Common myeloid progenitor, CD34-positive (primary cell): ENCODE results near the gene RNF212.

Source experiments
- CTCF ChIA-PET: fragments of 350-600 bp; sonication (Branson Sonifier 250); formaldehyde crosslinking; loops from one replicate; lab custom pipeline; 2021; ENCODE audit warnings: antibody characterized with exemption; lab: Charles Lee
- POLR2A ChIA-PET: fragments of 350-600 bp; sonication (Branson Sonifier 250); formaldehyde crosslinking; loops from one replicate; lab custom pipeline; 2021; ENCODE audit warnings: antibody characterized with exemption; lab: Charles Lee
- DNase-seq, 3 donors: peaks; one replicate each; pipeline versions ENCODE4 v3.0.0 to v3.0.0-alpha.2; 2013
- H3K27ac ChIP-seq, 2 experiments: 1 replicate in 1 of 2; 2 replicates in 1 of 2; pipeline ENCODE4 v1.7.0; 2013; ENCODE audit warnings: inconsistent platforms in 2 of 2, low read length in 2 of 2, mild to moderate bottlenecking in 2 of 2, low read depth in 1 of 2, moderate library complexity in 1 of 2; ENCODE audit not compliant: severe bottlenecking in 2 of 2, insufficient read depth in 1 of 2, poor library complexity in 1 of 2
- H3K27me3 ChIP-seq, 5 experiments: replicated peaks in 2 of 5; 1 replicate in 3 of 5; 2 replicates in 2 of 5; pipeline versions ENCODE4 v1.6.1 to v1.7.0; 2013; ENCODE audit warnings: low read length in 4 of 5, mild to moderate bottlenecking in 2 of 5, moderate library complexity in 2 of 5, inconsistent platforms in 1 of 5; ENCODE audit not compliant: insufficient read depth in 5 of 5, control insufficient read depth in 4 of 5
- H3K36me3 ChIP-seq, 4 experiments: 1 replicate in 2 of 4; 2 replicates in 2 of 4; pipeline versions ENCODE4 v1.6.1 to v1.7.0; 2013; ENCODE audit warnings: low read length in 3 of 4, control low read depth in 1 of 4, mild to moderate bottlenecking in 1 of 4; ENCODE audit not compliant: control insufficient read depth in 4 of 4, insufficient read depth in 4 of 4
- H3K4me1 ChIP-seq, 4 experiments: 1 replicate in 3 of 4; 2 replicates in 1 of 4; pipeline versions ENCODE4 v1.6.1 to v1.7.1; 2013; ENCODE audit warnings: low read length in 3 of 4, mild to moderate bottlenecking in 3 of 4, control low read depth in 1 of 4, inconsistent platforms in 1 of 4, moderate library complexity in 1 of 4; ENCODE audit not compliant: control insufficient read depth in 4 of 4, insufficient read depth in 4 of 4; ENCODE audit errors: control extremely low read depth in 1 of 4
- H3K4me3 ChIP-seq, 7 experiments: 1 replicate in 4 of 7; 2 replicates in 3 of 7; pipeline versions ENCODE4 v1.5.1 to v1.7.0; 2013; ENCODE audit warnings: mild to moderate bottlenecking in 7 of 7, low read length in 6 of 7, moderate library complexity in 6 of 7, inconsistent platforms in 2 of 7, low read depth in 2 of 7, control low read depth in 1 of 7; ENCODE audit not compliant: insufficient read depth in 4 of 7, control insufficient read depth in 1 of 7; ENCODE audit errors: extremely low read depth in 1 of 7
- H3K9me3 ChIP-seq, 5 experiments: 1 replicate in 4 of 5; 2 replicates in 1 of 5; pipeline versions ENCODE4 v1.6.1 to v1.7.1; 2013; ENCODE audit warnings: low read length in 4 of 5, mild to moderate bottlenecking in 2 of 5, inconsistent platforms in 1 of 5, low read depth in 1 of 5, moderate library complexity in 1 of 5; ENCODE audit not compliant: control insufficient read depth in 4 of 5, insufficient read depth in 2 of 5; ENCODE audit errors: control extremely low read depth in 1 of 5
- WGBS: methylation state at CpG from one replicate; pipeline ENCODE4 v1.1.5; 2013; ENCODE audit not compliant: insufficient coverage; 5-methylcytosine and 5-hydroxymethylcytosine counted together

Gene RNF212

DNA sequence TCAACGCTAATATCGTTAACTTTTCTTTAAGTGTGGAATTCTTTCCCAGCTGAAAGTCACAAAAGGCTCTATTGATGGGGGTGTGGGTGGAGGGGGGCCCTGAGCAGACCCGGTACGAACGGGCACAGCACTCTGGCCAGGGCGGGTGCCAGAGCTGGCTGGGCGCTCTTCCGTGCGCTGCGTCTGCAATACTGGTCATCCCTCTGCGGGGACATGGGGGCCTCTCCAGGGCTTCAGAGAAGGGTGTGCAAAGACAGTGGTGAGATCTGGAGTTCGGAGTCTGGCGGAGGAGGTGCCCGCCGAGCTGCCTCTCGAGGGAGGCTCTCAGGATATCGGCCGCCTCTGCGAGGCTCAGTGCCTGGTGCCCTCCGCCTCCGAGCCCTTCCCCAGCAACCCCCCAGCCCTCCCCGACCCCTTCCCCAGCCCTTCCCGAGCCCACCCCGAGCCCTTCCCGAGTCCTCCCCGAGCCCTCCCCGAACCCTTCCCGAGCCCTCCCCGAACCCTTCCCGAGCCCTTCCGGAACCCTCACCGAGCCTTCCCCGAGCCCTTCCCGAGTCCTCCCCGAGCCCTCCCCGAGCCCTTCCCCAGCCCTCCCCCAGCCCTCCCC is 67.7 kb downstream of the RNF212 start:
- peaks cover 0 to 70% (median 24%) of the 10 kb centered on the region in 5 experiments for H3K27me3 ChIP-seq
- no peak overlapping the region for H3K27ac ChIP-seq
- peaks cover 0 to 15% (median 13%) of the 10 kb centered on the region in 4 experiments for H3K4me1 ChIP-seq
- POLR2A ChIA-PET: no interaction called here
- no peaks in the 10 kb centered on the region for H3K9me3 ChIP-seq
- H3K36me3 ChIP-seq: no peaks in the 10 kb centered on the region
- H3K4me3 ChIP-seq: no peak overlapping the region
- CTCF ChIA-PET: no interaction called here
- no peak for DNase-seq
- 86% methylated on average over 14 of the region's 36 CpGs for WGBS

DNA sequence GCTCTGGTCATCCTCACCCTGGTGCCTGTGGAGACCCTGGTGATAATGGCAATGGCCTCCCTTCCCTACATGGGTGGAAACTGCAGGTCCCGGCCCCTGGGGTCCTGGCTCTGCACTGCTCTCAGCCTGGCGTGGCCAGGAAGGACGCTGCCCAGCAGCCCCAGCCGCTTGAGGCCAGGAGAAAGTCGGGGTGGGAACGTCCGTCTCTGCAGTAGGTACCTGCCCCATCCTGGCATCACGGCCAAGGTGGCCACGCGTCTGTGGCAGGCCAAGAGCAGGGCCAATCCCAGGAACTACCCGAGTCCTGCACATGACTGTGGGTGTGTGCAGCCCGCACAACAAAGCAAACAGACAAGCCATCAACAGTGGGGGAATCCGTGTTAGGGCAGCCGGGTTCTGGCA is 68.2 kb downstream of the RNF212 start:
- no peaks in the 10 kb centered on the region for H3K9me3 ChIP-seq
- peaks cover 0 to 15% (median 13%) of the 10 kb centered on the region in 4 experiments for H3K4me1 ChIP-seq
- ChIA-PET CTCF (no interaction called here), POLR2A (no interaction called here)
- WGBS: 88% methylated on average over 14 of the region's 14 CpGs
- H3K27me3 ChIP-seq: peaks cover 0 to 65% (median 24%) of the 10 kb centered on the region in 5 experiments
- H3K27ac ChIP-seq: no peak overlapping the region
- no peak for DNase-seq
- H3K36me3 ChIP-seq: no peaks in the 10 kb centered on the region
- H3K4me3 ChIP-seq: no peak overlapping the region

DNA sequence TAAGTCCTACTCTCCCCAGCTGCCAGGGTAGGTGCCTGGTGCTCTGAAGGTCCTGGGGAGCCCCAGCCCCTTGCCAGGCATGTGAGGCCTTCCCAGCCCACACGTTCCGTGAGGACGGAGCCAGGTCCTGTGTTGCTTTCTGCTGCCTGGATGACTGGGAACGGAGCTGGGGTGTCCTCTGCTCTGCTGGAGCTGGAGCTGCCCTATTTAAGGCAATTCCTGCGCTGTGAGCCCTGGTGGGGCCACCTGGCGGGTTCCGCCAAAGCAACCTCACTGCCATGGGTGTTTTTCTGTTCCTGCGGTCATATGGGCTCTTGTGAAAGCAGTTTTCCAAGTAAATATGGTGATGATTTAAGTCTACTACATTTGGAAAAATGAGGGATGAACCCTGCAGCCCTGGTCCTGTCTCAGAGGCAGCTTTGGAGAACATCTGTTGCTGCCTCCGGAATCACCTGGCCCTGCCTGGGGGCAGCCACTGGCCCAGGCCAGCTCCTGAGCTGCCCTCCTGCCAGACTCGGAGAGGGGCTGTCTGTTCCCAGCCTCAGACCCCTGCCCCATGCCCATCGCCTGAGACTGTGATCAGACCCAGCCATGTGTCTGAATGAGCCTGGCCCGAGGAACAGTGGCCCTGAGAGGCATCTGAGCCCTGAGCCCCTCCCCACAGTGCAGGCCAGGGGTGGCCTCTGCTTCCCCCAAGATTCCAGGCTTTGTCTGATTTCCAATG is 68.7 kb downstream of the RNF212 start:
- H3K36me3 ChIP-seq: no peaks in the 10 kb centered on the region
- no peaks in the 10 kb centered on the region for H3K9me3 ChIP-seq
- no peak overlapping the region for H3K4me3 ChIP-seq
- no peak for DNase-seq
- no peak overlapping the region for H3K27ac ChIP-seq
- ChIA-PET POLR2A (no interaction called here), CTCF (interaction anchor here (0.6 to 1.1 kb wide), 2 partner anchors 11 to 237 kb away, joined by 3 read pairs; no protein-coding TSS in a partner anchor)
- H3K4me1 ChIP-seq: peaks cover 0 to 15% (median 13%) of the 10 kb centered on the region in 4 experiments
- 88% methylated on average over 10 of the region's 12 CpGs for WGBS
- H3K27me3 ChIP-seq: peaks cover 0 to 63% (median 24%) of the 10 kb centered on the region in 5 experiments

DNA sequence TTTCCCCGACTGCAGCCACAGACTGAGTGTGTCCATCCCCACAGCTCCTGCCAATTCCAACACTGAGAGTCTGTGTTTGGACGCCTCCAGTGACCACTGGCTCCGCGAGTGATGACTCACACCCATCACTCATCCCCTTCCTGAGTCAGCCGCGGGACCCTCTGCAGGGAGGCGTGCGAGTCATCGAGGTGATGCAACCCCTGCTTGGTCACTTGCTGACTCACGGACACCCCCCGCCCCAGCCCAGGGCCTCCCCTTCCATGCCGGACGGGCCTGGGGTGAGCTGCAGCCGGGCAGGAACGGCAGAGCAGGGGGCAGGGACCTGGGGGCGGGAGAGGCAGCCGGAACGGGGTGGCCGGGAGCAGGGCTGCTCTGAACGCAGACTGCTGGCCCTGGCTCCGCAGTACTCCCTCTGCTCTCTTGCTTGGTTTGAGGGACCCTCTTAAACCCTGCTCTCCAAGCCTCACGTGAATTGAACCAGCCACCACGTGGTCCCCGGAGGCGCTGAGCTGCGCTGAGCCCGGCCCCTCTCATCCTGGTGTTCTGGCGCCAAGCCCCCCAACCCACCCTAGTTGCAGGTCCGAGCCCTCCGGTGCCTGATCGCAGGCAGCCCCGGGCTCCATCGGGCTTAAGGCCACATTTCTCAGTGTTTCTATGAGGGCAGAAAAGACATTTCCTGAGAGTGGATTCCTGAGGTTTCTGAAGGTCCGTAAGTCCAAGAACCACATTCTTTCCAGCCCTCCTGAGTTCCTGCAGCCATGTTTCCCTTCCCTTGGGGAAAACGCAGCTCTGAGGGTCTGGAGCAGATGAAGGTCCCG is 69.5 kb downstream of the RNF212 start:
- peak overlapping the region in 1 of 2 experiments; percentile 34 for H3K27ac ChIP-seq
- H3K9me3 ChIP-seq: no peaks in the 10 kb centered on the region
- H3K27me3 ChIP-seq: peaks cover 0 to 55% (median 24%) of the 10 kb centered on the region in 5 experiments
- H3K4me1 ChIP-seq: peaks cover 0 to 15% (median 13%) of the 10 kb centered on the region in 4 experiments
- ChIA-PET POLR2A (no interaction called here), CTCF (interaction anchor here (0.6 to 1.1 kb wide), 2 partner anchors 11 to 236 kb away, joined by 3 read pairs; no protein-coding TSS in a partner anchor)
- H3K36me3 ChIP-seq: no peaks in the 10 kb centered on the region
- DNase-seq: peak; percentile 79 to 93 (median 93)
- 23% methylated on average over 33 of the region's 36 CpGs for WGBS
- H3K4me3 ChIP-seq: no peak overlapping the region

DNA sequence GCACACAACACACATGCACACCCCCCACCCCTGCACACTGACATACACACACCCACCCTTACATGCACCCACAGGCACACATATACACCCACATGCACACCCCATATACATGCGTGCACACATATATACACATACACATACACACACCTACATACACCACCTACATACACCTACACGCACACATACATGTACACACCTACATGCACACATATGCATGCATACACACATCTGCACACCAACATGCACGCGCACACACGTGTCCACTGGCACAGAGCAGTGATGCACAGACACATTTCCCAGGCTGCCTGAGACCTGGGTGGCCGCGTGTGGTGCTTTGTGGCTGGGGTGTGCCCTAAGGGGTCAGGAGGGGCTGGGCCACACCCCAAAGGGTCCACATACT is 70.2 kb downstream of the RNF212 start:
- ChIA-PET POLR2A (no interaction called here), CTCF (no interaction called here)
- Histone ChIP-seq H3K4me3 (no peak overlapping the region), H3K27me3 (peaks cover 0 to 53% (median 24%) of the 10 kb centered on the region in 5 experiments), H3K4me1 (peaks cover 0 to 13% (median 12%) of the 10 kb centered on the region in 4 experiments), H3K36me3 (no peaks in the 10 kb centered on the region), H3K27ac (no peak overlapping the region), H3K9me3 (no peaks in the 10 kb centered on the region)
- DNase-seq: peak in 1 of 3 donors; percentile 31
- WGBS: 71% methylated on average over 3 of the region's 7 CpGs

DNA sequence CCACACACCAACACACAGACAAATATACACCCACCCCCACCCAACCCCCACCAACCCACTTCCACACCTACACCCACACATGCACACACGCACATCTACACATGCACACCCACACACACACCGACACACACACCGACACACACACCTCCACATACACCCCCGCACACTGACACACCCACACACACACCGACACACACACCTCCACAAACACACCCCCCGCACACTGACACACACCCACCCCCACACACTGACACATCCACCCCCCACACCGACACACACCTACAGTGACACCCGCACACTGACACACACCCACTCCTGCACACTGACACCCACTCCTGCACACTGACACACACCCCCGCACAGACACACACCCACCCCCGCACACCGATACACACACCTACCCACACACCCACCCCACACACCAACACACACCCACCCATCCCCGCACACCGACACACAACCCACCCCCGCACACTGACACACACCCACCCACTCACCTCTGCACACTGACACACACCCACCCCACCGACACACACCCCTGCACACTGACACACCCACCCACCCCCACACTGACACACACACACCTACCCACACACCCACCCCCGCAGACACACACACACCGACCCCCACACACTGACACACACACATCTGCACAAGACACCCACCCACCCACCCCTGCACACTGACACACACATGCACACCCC is 70.9 kb downstream of the RNF212 start:
- CTCF ChIA-PET: no interaction called here
- H3K36me3 ChIP-seq: no peaks in the 10 kb centered on the region
- H3K9me3 ChIP-seq: no peaks in the 10 kb centered on the region
- POLR2A ChIA-PET: no interaction called here
- no peak overlapping the region for H3K4me3 ChIP-seq
- H3K27me3 ChIP-seq: peaks cover 0 to 46% (median 24%) of the 10 kb centered on the region in 5 experiments
- peaks cover 0 to 13% (median 12%) of the 10 kb centered on the region in 4 experiments for H3K4me1 ChIP-seq
- H3K27ac ChIP-seq: no peak overlapping the region
- DNase-seq: no peak
- 100% methylated on average over 2 of the region's 17 CpGs for WGBS
